H1 (cell line): ENCODE results near the gene PDE5A. TPM values are rescaled to one million over a fixed set of nuclear protein-coding genes. Genes with fewer than 3 reads are reported as not detected.

Experiments used
- CTCF ChIA-PET: fragments of 300-600 bp; sonication (Branson Sonifier 250); formaldehyde crosslinking; loops from one replicate; lab custom pipeline; 2021; ENCODE audit not compliant: partially characterized antibody; lab: Charles Lee
- POLR2A ChIA-PET: fragments of 300-600 bp; sonication (Branson Sonifier 250); formaldehyde crosslinking; loops from one replicate; lab custom pipeline; 2021; ENCODE audit warnings: inconsistent platforms; ENCODE audit not compliant: partially characterized antibody; lab: Charles Lee
- DNase-seq, 2 experiments: peaks; one replicate each; pipeline versions ENCODE4 v3.0.0 to v3.0.0-alpha.2; 2010 to 2022; ENCODE audit warnings: low spot score in 2 of 2, low read depth in 1 of 2, mixed read lengths in 1 of 2
- FAIRE-seq: peaks from 2 replicates; lab custom pipeline; 2011; peaks lifted over from hg19 to GRCh38; lab: Jason Lieb, UNC
- H2AFZ ChIP-seq: 2 replicates; pipeline ENCODE4 v1.8.1; 2012; ENCODE audit warnings: low read length, inconsistent platforms
- H2AK5ac ChIP-seq: 2 replicates; pipeline ENCODE4 v1.6.1; 2013; ENCODE audit warnings: low read depth, low read length
- H2BK120ac ChIP-seq: replicated peaks from 2 replicates; pipeline ENCODE3; 2013; ENCODE audit warnings: low read depth, low read length, inconsistent platforms
- H2BK12ac ChIP-seq: 2 replicates; pipeline ENCODE4 v1.6.1; 2013; ENCODE audit warnings: low read depth, low read length
- H2BK15ac ChIP-seq: 2 replicates; pipeline ENCODE4 v1.6.1; 2013; ENCODE audit warnings: low read length
- H2BK20ac ChIP-seq: 2 replicates; pipeline ENCODE4 v1.6.1; 2013; ENCODE audit warnings: low read length
- H2BK5ac ChIP-seq: 2 replicates; pipeline ENCODE4 v1.6.1; 2013; ENCODE audit warnings: low read depth, low read length
- H3K14ac ChIP-seq: 2 replicates; pipeline ENCODE4 v1.6.1; 2013; ENCODE audit warnings: inconsistent platforms; ENCODE audit not compliant: insufficient read length
- H3K18ac ChIP-seq: 2 replicates; pipeline ENCODE4 v1.6.1; 2013; ENCODE audit warnings: low read length; ENCODE audit errors: extremely low read depth
- H3K23ac ChIP-seq: 2 replicates; pipeline ENCODE4 v1.6.1; 2013; ENCODE audit warnings: inconsistent platforms; ENCODE audit not compliant: insufficient read length
- H3K23me2 ChIP-seq: 2 replicates; pipeline ENCODE4 v1.6.1; 2013; ENCODE audit warnings: low read depth, low read length
- H3K27ac ChIP-seq: 2 replicates; pipeline ENCODE4 v1.6.1; 2011; ENCODE audit warnings: low read depth, low read length, inconsistent platforms
- H3K27me3 ChIP-seq, 4 experiments: replicated peaks in 1 of 4; 1 replicate in 1 of 4; 2 replicates in 3 of 4; pipeline versions ENCODE4 v1.6.1 to v1.8.1; 2011 to 2013; ENCODE audit warnings: low read length in 3 of 4, mild to moderate bottlenecking in 3 of 4, inconsistent platforms in 2 of 4, mixed read lengths in 2 of 4, moderate library complexity in 1 of 4; ENCODE audit not compliant: control insufficient read depth in 3 of 4, insufficient read depth in 3 of 4; ENCODE audit errors: extremely low read depth in 1 of 4
- H3K36me3 ChIP-seq, 4 experiments: 2 replicates each; pipeline versions ENCODE4 v1.6.1 to v1.8.1; 2011 to 2013; ENCODE audit warnings: mild to moderate bottlenecking in 4 of 4, low read length in 3 of 4, moderate library complexity in 2 of 4, control low read depth in 1 of 4, inconsistent platforms in 1 of 4; ENCODE audit not compliant: insufficient read depth in 4 of 4, control insufficient read depth in 2 of 4
- H3K4ac ChIP-seq: replicated peaks from 2 replicates; pipeline ENCODE3; 2013; ENCODE audit warnings: low read length, low read depth, mixed read lengths, inconsistent platforms; ENCODE audit not compliant: insufficient read length
- H3K4me1 ChIP-seq, 4 experiments: replicated peaks in 1 of 4; 1 replicate in 1 of 4; 2 replicates in 3 of 4; pipeline versions ENCODE4 v1.6.1 to v1.8.1; 2011 to 2013; ENCODE audit warnings: low read length in 3 of 4, inconsistent platforms in 2 of 4, mixed read lengths in 1 of 4; ENCODE audit not compliant: insufficient read depth in 4 of 4, control insufficient read depth in 3 of 4
- H3K4me2 ChIP-seq, 2 experiments: 2 replicates each; pipeline versions ENCODE4 v1.6.1 to v1.8.1; 2011 to 2013; ENCODE audit warnings: low read depth in 2 of 2, low read length in 2 of 2, control low read depth in 1 of 2, inconsistent platforms in 1 of 2, mild to moderate bottlenecking in 1 of 2; ENCODE audit not compliant: insufficient read depth in 1 of 2
- H3K4me3 ChIP-seq, 4 experiments: fragments of 200-600, 300-600 bp in 1 of 4; sonication (generic), shearing (Covaris generic), sonication (Bioruptor Twin) in 1 of 4; 2 replicates each; pipeline versions ENCODE4 v1.5.1 to v1.8.1; 2011 to 2016; ENCODE audit warnings: low read length in 4 of 4, low read depth in 3 of 4, control low read depth in 2 of 4, inconsistent platforms in 2 of 4, mild to moderate bottlenecking in 2 of 4, mixed read lengths in 1 of 4, moderate library complexity in 1 of 4; ENCODE audit not compliant: insufficient read depth in 2 of 4; ENCODE audit errors: extremely low read depth in 1 of 4
- H3K56ac ChIP-seq: replicated peaks from 2 replicates; pipeline ENCODE3; 2013; ENCODE audit warnings: low read depth, mild to moderate bottlenecking, mixed read lengths, low read length, inconsistent platforms; ENCODE audit not compliant: insufficient read length
- H3K79me1 ChIP-seq: 2 replicates; pipeline ENCODE4 v1.6.1; 2013; ENCODE audit warnings: low read depth, low read length, control low read depth
- H3K79me2 ChIP-seq, 2 experiments: 2 replicates each; pipeline versions ENCODE4 v1.6.1 to v1.8.1; 2012 to 2013; ENCODE audit warnings: low read length in 2 of 2, mild to moderate bottlenecking in 2 of 2, inconsistent platforms in 1 of 2; ENCODE audit not compliant: insufficient read depth in 2 of 2, control insufficient read depth in 1 of 2
- H3K9ac ChIP-seq, 4 experiments: replicated peaks in 1 of 4; 1 replicate in 1 of 4; 2 replicates in 3 of 4; pipeline versions ENCODE4 v1.6.1 to v1.8.1; 2011 to 2013; ENCODE audit warnings: low read depth in 3 of 4, low read length in 3 of 4, control low read depth in 2 of 4, mild to moderate bottlenecking in 2 of 4, moderate library complexity in 2 of 4, inconsistent platforms in 1 of 4; ENCODE audit errors: extremely low read depth in 1 of 4
- H3K9me3 ChIP-seq, 2 experiments: 2 replicates each; pipeline versions ENCODE4 v1.6.1 to v1.8.1; 2012 to 2013; ENCODE audit warnings: mild to moderate bottlenecking in 2 of 2, moderate library complexity in 2 of 2, control low read depth in 1 of 2, inconsistent platforms in 1 of 2, low read depth in 1 of 2, low read length in 1 of 2, mixed read lengths in 1 of 2; ENCODE audit not compliant: insufficient read depth in 2 of 2
- H4K20me1 ChIP-seq, 2 experiments: replicated peaks in 1 of 2; 2 replicates each; pipeline versions ENCODE3 to v1.8.1; 2011 to 2013; ENCODE audit warnings: inconsistent platforms in 2 of 2, low read length in 2 of 2, mild to moderate bottlenecking in 1 of 2; ENCODE audit not compliant: insufficient read depth in 2 of 2, control insufficient read depth in 1 of 2
- H4K5ac ChIP-seq: 2 replicates; pipeline ENCODE4 v1.6.1; 2013; ENCODE audit warnings: low read length, low read depth, mixed read lengths, inconsistent platforms; ENCODE audit not compliant: insufficient read length
- H4K8ac ChIP-seq: 2 replicates; pipeline ENCODE4 v1.8.0; 2013; ENCODE audit warnings: mild to moderate bottlenecking, moderate library complexity, low read length, inconsistent platforms; ENCODE audit not compliant: insufficient read depth; ENCODE audit errors: extremely low read depth
- H4K91ac ChIP-seq: replicated peaks from 2 replicates; pipeline ENCODE3; 2013; ENCODE audit warnings: low read length, mixed read lengths, inconsistent platforms; ENCODE audit not compliant: insufficient read length
- WGBS, 2 experiments: shearing (Covaris generic) in 1 of 2; methylation state at CpG; one replicate each; pipeline versions ENCODE4 v1.1.6 to v1.1.7; 2013 to 2015; ENCODE audit warnings: low lambda C conversion rate in 2 of 2, mixed read lengths in 2 of 2, inconsistent platforms in 1 of 2, low coverage in 1 of 2, missing lambda C conversion rate in 1 of 2; ENCODE audit not compliant: insufficient replicate concordance in 2 of 2, insufficient coverage in 1 of 2, insufficient read length in 1 of 2; ENCODE audit errors: extremely low coverage in 1 of 2, missing lambda C conversion rate in 1 of 2; 5-methylcytosine and 5-hydroxymethylcytosine counted together
- polyA plus RNA-seq, 7 experiments: library from polyadenylated mRNA; depleted of rRNA in 3 of 7; stranded (reverse) in 5 of 7; unstranded in 2 of 7; fragments of >200 nt in 5 of 7; fragments of 200-250 nt in 2 of 7; gene quantifications; 1 replicate in 5 of 7; 2 replicates in 1 of 7; 4 replicates in 1 of 7; pipeline versions ENCODE4 v1.2.1 to v1.2.3, GENCODE V29; 2011 to 2013; ENCODE audit warnings: missing spikeins in 2 of 7, mixed read lengths in 2 of 7
- total RNA-seq: library from RNA; stranded (reverse); fragmentation: NEBNext Ultra II Directional; extraction: Animal tissue kit (Norgen Biotek cat#: 25700); gene quantifications from 2 replicates; pipeline ENCODE4 v1.2.1, GENCODE V29; 2021

PDE5A gene
- total and polyA plus RNA-seq, 2 of the 8 experiments (the other 6 are each of a cell fraction or from before 2014, with no cell fraction given): 5.6 to 32.4 TPM

DNA sequence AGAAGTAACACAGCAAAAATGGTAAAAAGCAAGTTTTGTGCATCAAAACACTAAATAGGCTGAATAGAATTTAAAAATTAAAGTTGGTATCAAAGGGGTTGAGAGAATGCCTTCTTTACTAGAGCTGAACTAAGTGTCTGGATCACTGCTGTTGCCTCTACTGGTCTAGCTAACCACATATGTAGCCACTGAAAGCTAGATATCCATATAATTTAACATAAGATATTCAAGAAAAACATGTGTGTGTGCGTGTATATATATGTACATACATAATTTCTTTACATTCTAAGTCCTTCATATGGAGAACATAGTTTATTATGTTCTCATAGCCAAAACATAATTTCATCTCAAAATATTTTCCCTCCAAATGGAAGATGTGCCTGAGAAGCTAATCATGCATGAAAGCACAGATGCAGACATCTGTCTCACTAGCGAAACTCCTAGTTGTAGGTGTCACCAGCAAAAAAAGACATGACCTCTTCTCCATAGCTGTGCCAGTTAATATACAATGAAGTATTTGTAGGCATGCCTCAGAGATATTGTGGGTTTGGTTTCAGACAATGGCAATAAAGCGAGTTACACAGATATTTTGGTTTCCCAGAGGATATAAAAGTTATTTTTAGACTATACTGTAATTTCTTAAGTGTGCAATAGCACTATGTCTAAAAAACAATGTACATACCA is 47.3 kb downstream of the PDE5A start:
- Histone ChIP-seq H3K27me3 (no peaks in the 10 kb centered on the region), H3K79me2 (peaks cover 0 to 5% of the 10 kb centered on the region in 2 experiments; a peak in 2 of 4 replicates), H2BK20ac (no peak overlapping the region), H3K4me2 (no peak overlapping the region), H3K27ac (no peak overlapping the region), H4K91ac (no peak overlapping the region), H4K20me1 (no peaks in the 10 kb centered on the region), H3K36me3 (no peaks in the 10 kb centered on the region; a peak in 4 of 8 replicates), H3K4me1 (peaks cover 0 to 3% (median 0%) of the 10 kb centered on the region in 4 experiments; a peak in 1 of 7 replicates), H3K56ac (no peak overlapping the region), H3K9me3 (no peaks in the 10 kb centered on the region), H4K8ac (no peak overlapping the region), H2BK120ac (no peak overlapping the region), H3K4ac (no peak overlapping the region), H3K23ac (no peak overlapping the region), H3K79me1 (no peaks in the 10 kb centered on the region), H2BK12ac (no peak overlapping the region), H3K18ac (no peak overlapping the region), H3K14ac (no peak overlapping the region), H3K9ac (no peak overlapping the region), H2BK5ac (no peak overlapping the region), H2AK5ac (no peak overlapping the region), H3K4me3 (no peak overlapping the region), H2AFZ (no peak overlapping the region), H2BK15ac (no peak overlapping the region), H4K5ac (no peak overlapping the region), H3K23me2 (no peaks in the 10 kb centered on the region)
- ChIA-PET CTCF (interaction anchor here (1.0 kb wide), 1 partner anchor 47 kb away, joined by 3 read pairs; the partner anchor contains the start of gene PDE5A), POLR2A (no interaction called here)
- FAIRE-seq: no peak
- WGBS, 2 experiments: 95% methylated on average over 3 of the region's 3 CpGs; no CpG with 5 or more reads in 1 of the 2 experiments
- no peak for DNase-seq
